Liver (tissue), 3 donors: ENCODE results near the gene DGCR2.

ENCODE experiments used
- ATF3 ChIP-seq: IDR thresholded peaks from 2 replicates; pipeline ENCODE4 v1.6.1; 2016; ENCODE audit warnings: antibody characterized with exemption
- CTCF ChIP-seq: fragments of 150-350 bp; IDR thresholded peaks from 2 replicates; pipeline ENCODE4 v1.5.1; 2017; ENCODE audit warnings: improper control_type of control experiment, low read depth, low read length; ENCODE audit not compliant: missing input control
- JUND ChIP-seq, 2 donors: IDR thresholded peaks; 2 replicates each; pipeline ENCODE4 v1.6.1; 2016; ENCODE audit warnings: antibody characterized with exemption in 2 of 2
- MAX ChIP-seq: IDR thresholded peaks from 2 replicates; pipeline ENCODE4 v1.6.1; 2016; ENCODE audit warnings: antibody characterized with exemption
- REST ChIP-seq: IDR thresholded peaks from 2 replicates; pipeline ENCODE4 v1.6.1; 2016; ENCODE audit warnings: antibody characterized with exemption, mild to moderate bottlenecking
- SP1 ChIP-seq: IDR thresholded peaks from 2 replicates; pipeline ENCODE4 v1.6.1; 2018; ENCODE audit warnings: antibody characterized with exemption, mild to moderate bottlenecking
- TAF1 ChIP-seq: conservative IDR thresholded peaks from 2 replicates; pipeline ENCODE4 v1.6.1; 2016; ENCODE audit warnings: antibody characterized with exemption, mild to moderate bottlenecking
- YY1 ChIP-seq: IDR thresholded peaks from 2 replicates; pipeline ENCODE4 v1.6.1; 2016; ENCODE audit warnings: antibody characterized with exemption, mild to moderate bottlenecking
- donor health status: healthy.
- donor health status: healthy.

- TF ChIP-seq CTCF (no peak), MAX (no peak), YY1 (no peak), ATF3 (no peak), SP1 (no peak), REST (no peak), TAF1 (no peak), JUND (IDR thresholded peaks at IDR 0.05) (no peak)
Observed at GRCh38 chr22:19132693-19133400, 10.6 kb upstream of the DGCR2 start.
